Fibroblast of lung (primary cell): ENCODE measurements around the gene P2RY4.

Source experiments
- EZH2 ChIP-seq: IDR thresholded peaks from 2 replicates; pipeline ENCODE4 v1.5.1; 2012; ENCODE audit warnings: low read length, control low read depth, mild to moderate bottlenecking; ENCODE audit errors: missing control alignments
- TF ChIP-seq, protein P1 (sequence below), 2 donors: IDR thresholded peaks in 1 of 2; conservative IDR thresholded peaks in 1 of 2; 1 replicate in 1 of 2; 2 replicates in 1 of 2; pipeline ENCODE4 v1.5.1; 2011 to 2012; ENCODE audit warnings: low read length in 2 of 2, control low read depth in 1 of 2, inconsistent platforms in 1 of 2, low read depth in 1 of 2, mild to moderate bottlenecking in 1 of 2

DNA sequence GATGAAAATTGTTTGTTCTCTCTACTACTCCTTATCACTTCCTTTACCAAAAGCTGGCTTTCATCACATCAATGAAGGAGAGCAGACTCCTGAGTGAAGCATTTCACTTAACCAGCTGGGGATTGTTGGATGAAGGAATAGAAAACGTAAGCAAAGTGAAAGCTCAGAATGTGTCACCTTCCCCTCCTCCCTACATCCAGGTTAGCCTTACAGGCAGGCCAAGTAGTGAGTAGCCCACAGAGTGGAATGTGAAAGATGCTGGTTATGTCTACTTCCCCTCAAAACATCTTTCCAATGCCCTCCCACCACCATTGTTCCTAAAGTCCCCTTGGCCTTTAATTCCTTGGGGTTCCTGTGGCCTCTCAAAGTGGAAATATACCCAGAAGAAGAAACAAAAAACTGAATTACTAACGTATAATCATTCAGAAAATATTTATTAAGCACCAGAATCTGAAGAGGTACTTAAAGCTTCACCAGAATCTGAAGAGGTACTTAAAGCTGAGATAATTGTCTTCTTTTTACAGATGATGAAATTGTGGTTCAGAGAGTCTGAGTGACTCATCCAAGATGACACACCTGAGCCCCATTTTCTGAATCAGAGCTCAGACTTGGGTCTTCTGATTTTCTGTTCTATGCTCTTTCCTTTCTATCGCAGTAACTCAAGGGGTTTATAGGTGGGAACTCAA, 6.5 kb downstream of the P2RY4 start:
- TF ChIP-seq, protein P1, sequence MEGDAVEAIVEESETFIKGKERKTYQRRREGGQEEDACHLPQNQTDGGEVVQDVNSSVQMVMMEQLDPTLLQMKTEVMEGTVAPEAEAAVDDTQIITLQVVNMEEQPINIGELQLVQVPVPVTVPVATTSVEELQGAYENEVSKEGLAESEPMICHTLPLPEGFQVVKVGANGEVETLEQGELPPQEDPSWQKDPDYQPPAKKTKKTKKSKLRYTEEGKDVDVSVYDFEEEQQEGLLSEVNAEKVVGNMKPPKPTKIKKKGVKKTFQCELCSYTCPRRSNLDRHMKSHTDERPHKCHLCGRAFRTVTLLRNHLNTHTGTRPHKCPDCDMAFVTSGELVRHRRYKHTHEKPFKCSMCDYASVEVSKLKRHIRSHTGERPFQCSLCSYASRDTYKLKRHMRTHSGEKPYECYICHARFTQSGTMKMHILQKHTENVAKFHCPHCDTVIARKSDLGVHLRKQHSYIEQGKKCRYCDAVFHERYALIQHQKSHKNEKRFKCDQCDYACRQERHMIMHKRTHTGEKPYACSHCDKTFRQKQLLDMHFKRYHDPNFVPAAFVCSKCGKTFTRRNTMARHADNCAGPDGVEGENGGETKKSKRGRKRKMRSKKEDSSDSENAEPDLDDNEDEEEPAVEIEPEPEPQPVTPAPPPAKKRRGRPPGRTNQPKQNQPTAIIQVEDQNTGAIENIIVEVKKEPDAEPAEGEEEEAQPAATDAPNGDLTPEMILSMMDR (conservative IDR thresholded peaks at IDR 0.05 in 1 of 2, IDR thresholded peaks at IDR 0.05 in 1 of 2; ENCODE audit: low read depth in 1 of 2, low read length in 2 of 2): no peak
- TF ChIP-seq EZH2: no peak
